CD14-positive monocyte (primary cell): Measurements from ENCODE around the gene AGAP1. TPM values are rescaled to one million over a fixed set of nuclear protein-coding genes. Genes with fewer than 3 reads are reported as not detected.

Experiments used
- DNase-seq, 3 donors: peaks; one replicate each; pipeline ENCODE4 v3.0.0-alpha.2; 2011 to 2022
- H2AFZ ChIP-seq: 2 replicates; pipeline ENCODE4 v1.6.0; 2012; ENCODE audit warnings: mild to moderate bottlenecking, low read depth, low read length, inconsistent platforms; ENCODE audit not compliant: insufficient read depth, poor library complexity, severe bottlenecking
- H3K27ac ChIP-seq, 2 donors: 1 replicate in 1 of 2; 2 replicates in 1 of 2; pipeline ENCODE4 v1.5.1; 2012 to 2013; ENCODE audit warnings: low read length in 2 of 2, control low read depth in 1 of 2, inconsistent platforms in 1 of 2, low read depth in 1 of 2, mild to moderate bottlenecking in 1 of 2
- H3K27me3 ChIP-seq, 2 donors: one replicate each; pipeline versions ENCODE4 v1.6.0 to v1.6.1; 2011 to 2013; ENCODE audit warnings: low read length in 2 of 2; ENCODE audit not compliant: control insufficient read depth in 2 of 2, insufficient read depth in 2 of 2
- H3K36me3 ChIP-seq, 2 donors: replicated peaks in 1 of 2; 1 replicate in 1 of 2; 2 replicates in 1 of 2; pipeline versions ENCODE4 v1.5.1 to v1.6.1; 2012 to 2013; ENCODE audit warnings: low read length in 2 of 2, control low read depth in 1 of 2, inconsistent platforms in 1 of 2, mild to moderate bottlenecking in 1 of 2; ENCODE audit not compliant: insufficient read depth in 2 of 2, control insufficient read depth in 1 of 2
- H3K4me1 ChIP-seq, 2 donors: 1 replicate in 1 of 2; 2 replicates in 1 of 2; pipeline versions ENCODE4 v1.5.1 to v1.6.1; 2012 to 2013; ENCODE audit warnings: low read length in 2 of 2, control low read depth in 1 of 2, inconsistent platforms in 1 of 2, mild to moderate bottlenecking in 1 of 2, moderate library complexity in 1 of 2; ENCODE audit not compliant: insufficient read depth in 2 of 2, control insufficient read depth in 1 of 2
- H3K4me2 ChIP-seq: replicated peaks from 2 replicates; pipeline ENCODE3; 2012; ENCODE audit warnings: low read length, moderate library complexity, mild to moderate bottlenecking; ENCODE audit not compliant: poor library complexity, severe bottlenecking; ENCODE audit errors: extremely low read depth
- H3K4me3 ChIP-seq, 3 experiments: fragments of 200-600 bp in 1 of 3; sonication (generic) in 1 of 3; replicated peaks in 1 of 3; 1 replicate in 2 of 3; 2 replicates in 1 of 3; pipeline ENCODE4 v1.5.1; 2011 to 2013; ENCODE audit warnings: low read length in 3 of 3, mild to moderate bottlenecking in 3 of 3, control low read depth in 2 of 3, low read depth in 2 of 3, inconsistent platforms in 1 of 3, moderate library complexity in 1 of 3
- H3K79me2 ChIP-seq: 2 replicates; pipeline ENCODE4 v1.6.0; 2012; ENCODE audit warnings: mild to moderate bottlenecking, control low read depth, inconsistent platforms, low read length, moderate library complexity; ENCODE audit not compliant: insufficient read depth
- H3K9ac ChIP-seq: 2 replicates; pipeline ENCODE4 v1.6.0; 2017; ENCODE audit warnings: low read length, mild to moderate bottlenecking; ENCODE audit not compliant: insufficient read depth, poor library complexity, severe bottlenecking
- H3K9me3 ChIP-seq, 2 donors: replicated peaks in 1 of 2; 1 replicate in 1 of 2; 2 replicates in 1 of 2; pipeline versions ENCODE4 v1.5.1 to v1.6.1; 2012 to 2013; ENCODE audit warnings: low read length in 2 of 2, control low read depth in 1 of 2; ENCODE audit not compliant: control insufficient read depth in 1 of 2, insufficient read depth in 1 of 2
- H4K20me1 ChIP-seq: 2 replicates; pipeline ENCODE4 v1.6.0; 2012; ENCODE audit warnings: mild to moderate bottlenecking, low read length, control low read depth, moderate library complexity; ENCODE audit not compliant: insufficient read depth
- H3K27ac Mint-ChIP-seq, 7 donors: one replicate each; pipeline ENCODE4 v1.8.0; 2020; ENCODE audit warnings: mild to moderate bottlenecking in 7 of 7, mixed read lengths in 7 of 7, moderate library complexity in 6 of 7, inconsistent platforms in 2 of 7
- H3K27me3 Mint-ChIP-seq, 3 donors: one replicate each; pipeline ENCODE4 v1.8.0; 2021 to 2022; ENCODE audit warnings: low read depth in 3 of 3, mild to moderate bottlenecking in 3 of 3, mixed read lengths in 3 of 3, moderate library complexity in 3 of 3, inconsistent platforms in 1 of 3
- H3K36me3 Mint-ChIP-seq, 2 donors: one replicate each; pipeline ENCODE4 v1.8.0; 2020; ENCODE audit warnings: mixed read lengths in 2 of 2, inconsistent platforms in 1 of 2, mild to moderate bottlenecking in 1 of 2
- H3K4me1 Mint-ChIP-seq: one replicate; pipeline ENCODE4 v1.8.0; 2020; ENCODE audit warnings: mild to moderate bottlenecking, mixed read lengths
- H3K4me3 Mint-ChIP-seq, 2 donors: one replicate each; pipeline ENCODE4 v1.8.0; 2020; ENCODE audit warnings: mild to moderate bottlenecking in 2 of 2, mixed read lengths in 2 of 2, moderate library complexity in 1 of 2
- H3K9me3 Mint-ChIP-seq, 7 donors: one replicate each; pipeline ENCODE4 v1.8.0; 2020 to 2022; ENCODE audit warnings: mixed read lengths in 7 of 7, mild to moderate bottlenecking in 6 of 7, moderate library complexity in 6 of 7, inconsistent platforms in 2 of 7
- CTCF ChIP-seq: fragments of 200-600 bp; IDR thresholded peaks from one replicate; pipeline ENCODE4 v1.8.0; 2022; ENCODE audit warnings: antibody characterized with exemption, mild to moderate bottlenecking
- WGBS: methylation state at CpG from one replicate; pipeline ENCODE4 v1.1.5; 2013; ENCODE audit warnings: missing lambda C conversion rate; ENCODE audit not compliant: insufficient coverage; 5-methylcytosine and 5-hydroxymethylcytosine counted together
- intact Hi-C, 2 donors: fragments of 100-400 bp; cut with micrococcal nuclease; formaldehyde crosslinking; loops; one replicate each; pipeline versions ENCODE4 v1.15.0 to v1.15.1; 2023
- polyA plus RNA-seq, 3 donors: library from polyadenylated mRNA; depleted of rRNA in 1 of 3; unstranded in 2 of 3; stranded (reverse) in 1 of 3; fragments of 300-500 nt in 2 of 3; fragments of >200 nt in 1 of 3; fragmentation: Illumina TruSeq in 2 of 3; gene quantifications; 1 replicate in 2 of 3; 2 replicates in 1 of 3; pipeline ENCODE4 v1.2.3, GENCODE V29; 2012 to 2021

AGAP1 gene
- polyA plus RNA-seq, 3 donors, result 0.12 TPM; not detected in 2

- H3K4me3 ChIP-seq, result no peak overlapping the region
- H3K4me3 Mint-ChIP-seq, result no peak overlapping the region
- no peak overlapping the region for H3K27ac ChIP-seq
- H3K4me1 Mint-ChIP-seq, result no peaks in the 10 kb centered on the region
- no peak overlapping the region for H3K9ac ChIP-seq
- peaks cover 0 to 16% (median 6%) of the 10 kb centered on the region in 7 donors for H3K9me3 Mint-ChIP-seq
- no peaks in the 10 kb centered on the region for H3K36me3 ChIP-seq
- peaks cover 0 to 6% of the 10 kb centered on the region in 2 donors for H3K9me3 ChIP-seq
- intact Hi-C loops, result no loop called here
- no peak for TF ChIP-seq CTCF
- H3K36me3 Mint-ChIP-seq, result no peaks in the 10 kb centered on the region
- no peak for DNase-seq
- peaks cover 0 to 4% (median 2%) of the 10 kb centered on the region in 3 donors for H3K27me3 Mint-ChIP-seq
- no peaks in the 10 kb centered on the region for H3K4me1 ChIP-seq
- H3K27me3 ChIP-seq, result no peaks in the 10 kb centered on the region
- H3K4me2 ChIP-seq, result no peak overlapping the region
- WGBS, result 88% methylated on average over 9 of the region's 10 CpGs
- no peak overlapping the region for H3K27ac Mint-ChIP-seq
- no peaks in the 10 kb centered on the region for H4K20me1 ChIP-seq
- no peaks in the 10 kb centered on the region for H3K79me2 ChIP-seq
- no peak overlapping the region for H2AFZ ChIP-seq
Observed at GRCh38 chr2:235894839-235895238, 401.0 kb downstream of the AGAP1 start.

- no CpG with 5 or more reads among the region's 2 CpGs for WGBS
Observed at GRCh38 chr2:235896061-235896460, 402.2 kb downstream of the AGAP1 start.

More at GRCh38 chr2:235896061-235896460, 402.2 kb downstream of the AGAP1 start:
- Mint-ChIP-seq H3K36me3 (no peaks in the 10 kb centered on the region), H3K4me3 (no peak overlapping the region), H3K27ac (no peak overlapping the region), H3K27me3 (peaks cover 0 to 4% (median 0%) of the 10 kb centered on the region in 3 donors), H3K9me3 (peaks cover 2 to 21% (median 6%) of the 10 kb centered on the region in 7 donors), H3K4me1 (no peaks in the 10 kb centered on the region)
- H3K4me3 ChIP-seq, result no peak overlapping the region
- H3K9me3 ChIP-seq, result peaks cover 0 to 6% of the 10 kb centered on the region in 2 donors
- H2AFZ ChIP-seq, result no peak overlapping the region
- intact Hi-C loops, result no loop called here
- no peak overlapping the region for H3K27ac ChIP-seq
- H3K4me1 ChIP-seq, result no peaks in the 10 kb centered on the region
- TF ChIP-seq CTCF, result no peak
- no peak overlapping the region for H3K9ac ChIP-seq
- H4K20me1 ChIP-seq, result no peaks in the 10 kb centered on the region
- DNase-seq, result no peak
- H3K79me2 ChIP-seq, result no peaks in the 10 kb centered on the region
- H3K36me3 ChIP-seq, result no peaks in the 10 kb centered on the region
- no peak overlapping the region for H3K4me2 ChIP-seq
- no peaks in the 10 kb centered on the region for H3K27me3 ChIP-seq
